Muscle of back (tissue), 11 donors: ENCODE results near the gene LPCAT3. TPM values are rescaled to one million over a fixed set of nuclear protein-coding genes. Genes with fewer than 3 reads are reported as not detected.

Experiments used
- DNase-seq, 3 donors: peaks; one replicate each; pipeline versions ENCODE4 v3.0.0 to v3.0.0-alpha.2; 2013
- polyA plus RNA-seq, 10 donors: library from polyadenylated mRNA; unstranded; fragments of 120-200 nt; gene quantifications; one replicate each; pipeline ENCODE4 v1.2.1, GENCODE V29; 2013; ENCODE audit not compliant: insufficient read length in 10 of 10

LPCAT3 gene
- polyA plus RNA-seq, 10 donors = 18.0 to 23.7 (median 20.7) TPM

GRCh38 chr12:6953442-6954315 lies 64.6 kb downstream of the LPCAT3 start:
- DNase-seq = peak; percentile 55 to 88 (median 78)

DNA sequence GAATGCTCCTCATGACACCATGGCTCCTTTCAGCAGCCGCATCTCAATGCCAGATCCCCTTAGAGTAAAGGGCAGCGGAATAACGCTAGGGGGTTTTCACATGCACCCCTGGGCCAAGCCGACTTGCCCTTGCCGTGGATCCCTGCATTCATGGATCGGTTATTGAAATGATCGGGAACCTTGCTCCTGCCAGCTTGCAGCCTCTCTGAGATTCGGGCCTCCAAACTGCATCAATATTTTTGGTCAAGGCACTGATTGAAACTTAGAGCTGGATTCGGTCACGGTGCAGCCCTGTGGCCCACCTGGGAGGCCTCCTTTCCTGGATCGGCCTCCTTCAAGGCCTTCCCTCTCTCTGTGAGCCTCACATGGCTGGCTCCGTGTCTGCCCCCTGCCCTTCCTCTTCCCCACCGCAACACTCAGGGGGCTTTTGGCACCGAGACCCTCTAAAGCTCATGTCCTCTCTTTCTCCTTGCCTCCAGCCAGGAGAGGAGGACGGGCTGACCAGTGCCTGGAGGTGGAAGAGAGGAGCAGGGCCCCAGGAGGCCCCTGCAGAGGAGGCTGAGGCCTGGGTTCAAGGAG lies 65.3 kb downstream of the LPCAT3 start:
- no peak for DNase-seq

- no peak for DNase-seq
Observed at GRCh38 chr12:6952121-6952862, 66.0 kb downstream of the LPCAT3 start.

DNA sequence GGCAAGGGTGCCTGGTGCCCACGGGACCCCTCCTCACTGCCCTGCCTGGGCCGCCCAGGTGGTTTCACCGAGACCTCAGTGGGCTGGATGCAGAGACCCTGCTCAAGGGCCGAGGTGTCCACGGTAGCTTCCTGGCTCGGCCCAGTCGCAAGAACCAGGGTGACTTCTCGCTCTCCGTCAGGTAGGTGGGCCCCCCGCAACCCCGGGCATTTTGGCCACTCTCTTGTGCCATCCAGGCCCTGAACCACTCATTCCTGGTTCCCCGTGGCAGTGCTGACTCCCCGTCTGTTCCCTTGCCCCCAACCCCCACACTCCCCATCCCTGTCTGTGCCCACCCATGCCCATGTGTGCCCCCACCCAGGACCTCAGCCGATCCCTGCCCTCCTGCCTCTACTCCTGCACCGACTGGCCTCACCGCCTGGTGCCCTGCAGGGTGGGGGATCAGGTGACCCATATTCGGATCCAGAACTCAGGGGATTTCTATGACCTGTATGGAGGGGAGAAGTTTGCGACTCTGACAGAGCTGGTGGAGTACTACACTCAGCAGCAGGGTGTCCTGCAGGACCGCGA lies 66.6 kb downstream of the LPCAT3 start:
- no peak for DNase-seq

DNA sequence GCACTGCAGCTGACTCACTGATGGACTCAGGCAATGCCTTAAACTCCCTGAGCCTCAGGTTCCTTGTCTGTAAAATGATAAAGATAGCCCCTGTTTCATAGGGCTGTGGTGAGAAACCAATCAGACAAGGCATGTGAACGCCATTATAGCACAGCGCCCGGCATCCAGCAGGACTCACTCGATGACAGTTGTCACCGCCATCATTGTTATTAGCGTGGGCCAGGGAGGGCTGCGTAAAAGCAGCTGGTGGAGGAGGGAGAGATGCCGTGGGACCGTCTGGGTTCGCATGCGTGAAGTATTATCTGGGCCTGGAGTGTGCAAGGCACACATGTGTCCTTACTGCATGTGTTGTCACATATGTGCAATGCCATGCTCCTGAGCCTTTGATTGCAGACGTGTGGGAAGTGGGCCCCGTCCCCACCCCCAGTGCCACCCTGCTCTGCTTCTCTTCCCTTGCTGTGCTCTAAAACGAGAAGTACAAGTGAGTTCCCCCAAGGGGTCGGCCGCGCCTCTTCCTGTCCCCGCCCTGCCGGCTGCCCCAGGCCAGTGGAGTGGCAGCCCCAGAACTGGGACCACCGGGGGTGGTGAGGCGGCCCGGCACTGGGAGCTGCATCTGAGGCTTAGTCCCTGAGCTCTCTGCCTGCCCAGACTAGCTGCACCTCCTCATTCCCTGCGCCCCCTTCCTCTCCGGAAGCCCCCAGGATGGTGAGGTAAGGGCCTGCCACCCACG lies 67.3 kb downstream of the LPCAT3 start, which contains the start of gene PTPN6:
PTPN6 (plus strand) TSS at position 546 of the 730 bp plus-strand sequence; CDS start at position 703, 157 bp downstream.
- no peak for DNase-seq

DNA sequence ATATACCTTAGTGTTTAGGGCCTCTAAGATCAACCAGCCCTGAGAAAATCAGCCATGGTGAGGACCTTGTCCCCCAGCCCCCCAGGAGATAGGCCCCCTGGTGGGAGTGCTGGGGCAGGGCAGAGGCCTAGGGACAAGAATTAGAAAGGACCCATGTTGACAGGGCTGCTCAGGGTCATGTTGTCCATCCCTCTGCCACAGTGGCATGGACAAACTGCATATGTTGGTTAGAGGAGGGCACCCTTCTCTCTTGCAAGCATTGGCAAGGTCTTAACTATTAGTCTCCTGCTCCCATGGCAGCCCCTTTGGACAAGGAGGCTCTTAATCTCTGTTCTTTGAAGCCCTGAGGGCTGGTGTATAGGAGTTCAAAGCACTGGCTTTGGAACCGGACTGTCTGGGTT lies 67.9 kb downstream of the LPCAT3 start:
- no peak for DNase-seq

DNA sequence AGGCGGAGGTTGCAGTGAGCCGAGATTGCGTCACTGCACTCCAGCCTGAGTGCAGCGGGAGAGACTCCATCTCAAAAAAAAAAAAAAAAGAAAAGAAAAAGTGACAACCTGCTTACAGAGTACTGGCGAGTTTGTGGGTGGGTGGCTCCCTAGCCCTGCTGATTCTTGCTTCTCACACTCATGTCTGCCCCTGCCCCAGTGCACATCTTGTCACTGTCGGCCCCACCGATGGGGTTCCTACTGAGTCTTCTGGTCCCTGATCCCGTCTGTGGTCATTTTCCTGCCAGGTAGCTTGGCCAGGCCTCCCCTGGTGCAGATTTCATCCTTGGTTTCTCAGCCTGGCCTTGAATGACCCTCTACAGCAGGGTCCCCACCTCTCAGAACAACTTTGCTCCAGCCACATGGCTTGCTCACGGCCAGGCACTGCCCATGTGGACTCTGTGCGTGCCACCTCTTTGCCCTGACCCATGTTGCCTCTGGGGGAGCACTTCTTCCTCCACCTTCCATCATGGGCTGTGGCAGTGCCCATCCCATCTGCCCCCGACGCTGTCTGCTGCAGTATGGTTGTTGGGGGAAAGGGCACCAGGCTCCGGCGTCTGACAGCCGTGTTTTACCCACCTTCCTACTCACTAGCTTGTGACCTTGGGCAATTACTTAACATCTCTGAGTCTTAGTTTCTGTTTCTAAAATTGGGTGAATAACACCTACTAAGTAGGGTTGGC lies 69.2 kb downstream of the LPCAT3 start:
- DNase-seq = no peak

DNA sequence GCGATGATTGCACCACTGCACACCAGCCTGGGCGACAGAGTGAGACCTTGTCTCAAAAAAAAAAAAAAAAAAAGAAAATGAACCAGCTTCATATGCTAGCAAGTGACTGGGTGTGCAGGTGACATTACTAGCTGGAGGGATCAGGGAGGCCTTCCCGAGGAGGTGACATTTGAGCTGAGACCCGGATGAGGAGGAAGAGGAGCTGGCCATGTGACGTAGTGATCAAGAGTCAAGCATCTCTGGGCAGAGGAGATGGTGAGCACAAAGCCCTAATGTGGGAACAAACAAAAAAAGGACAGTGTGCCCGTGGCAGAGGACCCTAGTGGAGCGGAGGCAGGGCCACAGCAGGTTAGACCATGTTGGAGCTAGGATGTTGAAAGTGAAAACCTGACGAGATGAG lies 70.7 kb downstream of the LPCAT3 start:
- no peak for DNase-seq

GRCh38 chr12:6946920-6947374 lies 71.3 kb downstream of the LPCAT3 start:
- DNase-seq = no peak

GRCh38 chr12:6946033-6946919 lies 72.0 kb downstream of the LPCAT3 start:
- DNase-seq = no peak

DNA sequence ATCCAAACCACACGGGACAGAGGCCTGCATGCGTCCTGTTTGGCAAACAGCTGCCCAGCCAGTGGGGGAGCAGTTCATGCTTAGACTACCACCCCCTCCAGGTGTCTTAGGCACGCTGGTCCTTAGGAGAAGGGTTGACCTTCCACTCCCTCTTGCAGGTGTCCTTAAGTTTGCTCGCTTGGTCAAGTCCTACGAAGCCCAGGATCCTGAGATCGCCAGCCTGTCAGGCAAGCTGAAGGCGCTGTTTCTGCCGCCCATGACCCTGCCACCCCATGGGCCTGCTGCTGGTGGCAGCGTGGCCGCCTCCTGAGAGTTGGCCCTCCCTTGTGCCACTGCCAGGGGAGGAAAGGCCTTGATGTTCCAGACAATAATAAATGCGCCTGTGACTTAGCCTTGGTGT lies 72.7 kb downstream of the LPCAT3 start:
- DNase-seq = no peak

GRCh38 chr12:6944381-6945186 lies 73.7 kb downstream of the LPCAT3 start:
- peak; percentile 93 to 97 (median 94) for DNase-seq

GRCh38 chr12:6943722-6944380 lies 74.4 kb downstream of the LPCAT3 start, which contains the start of the genes C12orf57 and RNU7-1:
Gene C12orf57 (plus strand): TSS chr12:6944022. CDS start chr12:6944122, 100 bp downstream.
Gene RNU7-1 (plus strand): TSS chr12:6943816.
- DNase-seq = peak; percentile 94 to 95 (median 94)

DNA sequence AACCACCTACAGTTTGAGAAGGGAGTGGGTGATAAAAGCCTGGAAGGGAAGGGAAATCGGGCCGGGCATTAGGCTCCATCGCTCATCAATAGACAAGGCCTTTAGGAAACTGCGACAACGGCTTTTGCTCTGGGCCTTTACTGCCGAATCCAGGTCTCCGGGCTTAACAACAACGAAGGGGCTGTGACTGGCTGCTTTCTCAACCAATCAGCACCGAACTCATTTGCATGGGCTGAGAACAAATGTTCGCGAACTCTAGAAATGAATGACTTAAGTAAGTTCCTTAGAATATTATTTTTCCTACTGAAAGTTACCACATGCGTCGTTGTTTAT lies 74.9 kb downstream of the LPCAT3 start:
- peak; percentile 89 to 95 (median 92) for DNase-seq

DNA sequence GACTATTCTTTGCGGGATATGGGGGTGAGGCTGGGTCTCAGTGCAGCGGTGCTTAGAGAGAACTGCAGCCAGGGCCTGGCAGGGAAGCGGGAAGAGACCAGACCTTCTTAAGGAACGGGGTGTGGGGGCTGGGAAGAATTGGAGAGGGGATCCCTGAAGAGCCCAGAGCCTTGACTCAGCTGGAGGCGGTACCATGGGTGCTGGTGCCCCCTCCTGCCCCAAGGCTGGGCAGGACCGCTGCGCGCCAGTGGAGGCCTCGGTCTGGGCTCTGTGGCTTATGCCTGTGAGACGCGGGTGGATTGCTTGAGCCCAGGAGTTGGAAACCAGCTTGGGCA lies 76.0 kb downstream of the LPCAT3 start:
- DNase-seq = no peak

DNA sequence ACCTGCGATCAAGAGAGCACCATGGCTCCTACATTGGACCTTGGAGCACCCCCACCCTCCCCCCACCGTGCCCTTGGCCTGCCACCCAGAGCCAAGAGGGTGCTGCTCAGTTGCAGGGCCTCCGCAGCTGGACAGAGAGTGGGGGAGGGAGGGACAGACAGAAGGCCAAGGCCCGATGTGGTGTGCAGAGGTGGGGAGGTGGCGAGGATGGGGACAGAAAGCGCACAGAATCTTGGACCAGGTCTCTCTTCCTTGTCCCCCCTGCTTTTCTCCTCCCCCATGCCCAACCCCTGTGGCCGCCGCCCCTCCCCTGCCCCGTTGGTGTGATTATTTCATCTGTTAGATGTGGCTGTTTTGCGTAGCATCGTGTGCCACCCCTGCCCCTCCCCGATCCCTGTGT lies 76.5 kb downstream of the LPCAT3 start:
- DNase-seq = no peak

DNA sequence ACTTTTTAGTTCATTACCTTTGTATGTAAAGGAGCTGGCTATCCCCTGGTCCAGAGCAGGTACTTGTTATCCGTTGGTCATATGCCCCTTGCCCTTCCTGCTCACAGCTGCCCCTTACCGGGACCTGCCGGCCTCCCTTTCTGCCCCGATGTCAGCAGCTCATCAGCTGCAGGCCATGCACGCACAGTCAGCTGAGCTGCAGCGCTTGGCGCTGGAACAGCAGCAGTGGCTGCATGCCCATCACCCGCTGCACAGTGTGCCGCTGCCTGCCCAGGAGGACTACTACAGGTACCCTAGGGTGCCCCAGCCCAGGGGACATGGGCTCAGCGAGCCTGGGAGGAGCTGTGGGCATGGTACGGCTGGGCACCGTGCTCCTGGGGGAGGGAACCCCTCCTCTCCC lies 77.0 kb downstream of the LPCAT3 start:
- no peak for DNase-seq

GRCh38 chr12:6939191-6939540 lies 79.1 kb downstream of the LPCAT3 start:
- no peak for DNase-seq
